ENCODE data around the gene RALGDS.
A peak's percentile ranks its signal among the peaks of the same experiment; 100 is the strongest.

RALGDS gene

GRCh38 chr9:133151601-133152525 is 30.8 kb upstream of the RALGDS start:
- no peak for DNase-seq (ENCODE audit: low read depth in 2 of 3, low spot score in 1 of 3)

GRCh38 chr9:133151041-133151440 is 30.0 kb upstream of the RALGDS start:
- no peak for DNase-seq (ENCODE audit: low read depth in 2 of 3, low spot score in 1 of 3)

- peak; percentile 70 to 78 (median 74) for DNase-seq (ENCODE audit: low read depth in 2 of 3, low spot score in 1 of 3)
These were observed 28.3 kb upstream of the RALGDS start for GRCh38 chr9:133149130-133150015.

- DNase-seq (ENCODE audit: low read depth in 2 of 3, low spot score in 1 of 3): peak in 1 of 3 donors; percentile 49
These were observed 27.4 kb upstream of the RALGDS start for GRCh38 chr9:133148199-133149129.

GRCh38 chr9:133147412-133148198 is 26.6 kb upstream of the RALGDS start:
- DNase-seq (ENCODE audit: low read depth in 2 of 3, low spot score in 1 of 3): peak; percentile 72 to 90 (median 78)

- DNase-seq (ENCODE audit: low read depth in 2 of 3, low spot score in 1 of 3): no peak
These were observed 25.8 kb upstream of the RALGDS start for GRCh38 chr9:133146746-133147411.

GRCh38 chr9:133144904-133145851 is 24.1 kb upstream of the RALGDS start:
- no peak for DNase-seq (ENCODE audit: low read depth in 2 of 3, low spot score in 1 of 3)

- DNase-seq (ENCODE audit: low read depth in 2 of 3, low spot score in 1 of 3): peak; percentile 60 to 88 (median 88)
These were observed 23.3 kb upstream of the RALGDS start for GRCh38 chr9:133144142-133144903.

GRCh38 chr9:133143639-133144141 is 22.6 kb upstream of the RALGDS start:
- no peak for DNase-seq (ENCODE audit: low read depth in 2 of 3, low spot score in 1 of 3)

- DNase-seq (ENCODE audit: low read depth in 2 of 3, low spot score in 1 of 3): peak in 1 of 3 donors; percentile 33
These were observed 21.9 kb upstream of the RALGDS start for GRCh38 chr9:133142684-133143622.

- peak in 1 of 3 donors; percentile 43 for DNase-seq (ENCODE audit: low read depth in 2 of 3, low spot score in 1 of 3)
These were observed 21.0 kb upstream of the RALGDS start for GRCh38 chr9:133141833-133142595.

GRCh38 chr9:133140606-133141005 is 19.6 kb upstream of the RALGDS start:
- DNase-seq (ENCODE audit: low read depth in 2 of 3, low spot score in 1 of 3): no peak

- no peak for DNase-seq (ENCODE audit: low read depth in 2 of 3, low spot score in 1 of 3)
These were observed 19.1 kb upstream of the RALGDS start for GRCh38 chr9:133140174-133140505.

- DNase-seq (ENCODE audit: low read depth in 2 of 3, low spot score in 1 of 3): no peak
These were observed 18.5 kb upstream of the RALGDS start for GRCh38 chr9:133139246-133140173.

Data from stimulated activated CD4-positive, alpha-beta T cell treated with anti-CD3 and anti-CD28 coated beads, Interleukin-12 subunit alpha, Interleukin-12 subunit beta, amount 100 ng/mL, for 48 hours (primary cell).